GM23338 (cell line): ENCODE data around the gene MND1. TPM values are rescaled to one million over a fixed set of nuclear protein-coding genes. Genes with fewer than 3 reads are reported as not detected.

Source experiments
- ATAC-seq: fragments of 200-7000 bp; cut with Tn5 transposase; 3 replicates; pipeline ENCODE4 v1.9.1; 2020
- DNase-seq: peaks from one replicate; pipeline ENCODE4 v3.0.0-alpha.2; 2015; ENCODE audit warnings: low spot score
- H2AFZ ChIP-seq: fragments of 200-600 bp; sonication (generic); 2 replicates; pipeline ENCODE4 v1.8.0; 2016; ENCODE audit warnings: antibody characterized with exemption, mild to moderate bottlenecking, moderate library complexity
- H3F3A ChIP-seq: fragments of 200-600 bp; sonication (generic); replicated peaks from 2 replicates; pipeline ENCODE4 v1.8.0; 2017; ENCODE audit warnings: antibody characterized with exemption, mixed run types, low read depth
- H3K27ac ChIP-seq: fragments of 200-600 bp; sonication (generic); 2 replicates; pipeline ENCODE4 v1.6.1; 2016; ENCODE audit warnings: low read depth
- H3K27me3 ChIP-seq: fragments of 200-600 bp; sonication (generic); 2 replicates; pipeline ENCODE4 v1.8.0; 2016; ENCODE audit warnings: mild to moderate bottlenecking, mixed run types, moderate library complexity; ENCODE audit not compliant: insufficient read depth
- H3K36me3 ChIP-seq: fragments of 200-600 bp; sonication (generic); 2 replicates; pipeline ENCODE4 v1.8.0; 2016; ENCODE audit warnings: mild to moderate bottlenecking; ENCODE audit not compliant: insufficient read depth
- H3K4me1 ChIP-seq: fragments of 200-600 bp; sonication (generic); 2 replicates; pipeline ENCODE4 v1.8.0; 2016; ENCODE audit warnings: mild to moderate bottlenecking, moderate library complexity; ENCODE audit not compliant: insufficient read depth
- H3K4me2 ChIP-seq: fragments of 200-600 bp; sonication (generic); 2 replicates; pipeline ENCODE4 v1.7.1; 2017; ENCODE audit warnings: mixed run types
- H3K4me3 ChIP-seq: fragments of 200-600 bp; sonication (generic); 2 replicates; pipeline ENCODE4 v1.6.1; 2016; ENCODE audit warnings: mixed run types
- H3K79me2 ChIP-seq: fragments of 200-600 bp; sonication (generic); replicated peaks from 2 replicates; pipeline ENCODE4 v1.8.0; 2017; ENCODE audit warnings: mild to moderate bottlenecking; ENCODE audit not compliant: insufficient read depth
- H3K9me2 ChIP-seq: fragments of 200-600 bp; sonication (generic); 2 replicates; pipeline ENCODE4 v1.8.0; 2017; ENCODE audit not compliant: insufficient read depth
- H4K20me1 ChIP-seq: fragments of 200-600 bp; sonication (generic); replicated peaks from 2 replicates; pipeline ENCODE4 v1.8.0; 2017; ENCODE audit warnings: mild to moderate bottlenecking; ENCODE audit not compliant: insufficient read depth
- H3K27ac Mint-ChIP-seq: 2 replicates; pipeline ENCODE4 v1.8.0; 2020; ENCODE audit warnings: inconsistent platforms, mild to moderate bottlenecking, moderate library complexity, mixed read lengths
- H3K27me3 Mint-ChIP-seq: 3 replicates; pipeline ENCODE4 v1.8.0; 2022; ENCODE audit warnings: low read depth, mild to moderate bottlenecking, moderate library complexity, mixed read lengths, inconsistent platforms; ENCODE audit not compliant: insufficient read depth, poor library complexity
- H3K36me3 Mint-ChIP-seq: 3 replicates; pipeline ENCODE4 v1.8.0; 2021; ENCODE audit warnings: low read depth, mild to moderate bottlenecking, inconsistent platforms, moderate library complexity, mixed read lengths
- H3K4me1 Mint-ChIP-seq: 3 replicates; pipeline ENCODE4 v1.8.0; 2020; ENCODE audit warnings: mild to moderate bottlenecking, inconsistent platforms, mixed read lengths
- H3K4me3 Mint-ChIP-seq: 3 replicates; pipeline ENCODE4 v1.8.0; 2021; ENCODE audit warnings: moderate library complexity, mild to moderate bottlenecking, inconsistent platforms, mixed read lengths
- H3K9me3 Mint-ChIP-seq: 3 replicates; pipeline ENCODE4 v1.8.0; 2020; ENCODE audit warnings: moderate library complexity, mild to moderate bottlenecking, inconsistent platforms, mixed read lengths
- CTCF ChIP-seq, 2 experiments: fragments of 200-600 bp in 1 of 2; sonication (generic) in 1 of 2; conservative IDR thresholded peaks; 2 replicates each; pipeline versions ENCODE4 v1.5.1 to v1.6.1; 2016 to 2017; ENCODE audit warnings: antibody characterized with exemption in 2 of 2, low read depth in 2 of 2, mild to moderate bottlenecking in 2 of 2, moderate library complexity in 1 of 2
- EZH2 ChIP-seq: fragments of 200-600 bp; sonication (generic); IDR thresholded peaks from one replicate; pipeline ENCODE4 v1.8.0; 2017; ENCODE audit warnings: antibody characterized with exemption, mild to moderate bottlenecking, low read depth; ENCODE audit not compliant: unreplicated experiment
- JUNB ChIP-seq: IDR thresholded peaks from one replicate; pipeline ENCODE4 v1.6.1; 2016; ENCODE audit warnings: antibody characterized with exemption; ENCODE audit not compliant: unreplicated experiment
- NANOG ChIP-seq: IDR thresholded peaks from 2 replicates; pipeline ENCODE4 v1.6.1; 2016; ENCODE audit warnings: antibody characterized with exemption, borderline replicate concordance
- REST ChIP-seq: IDR thresholded peaks from one replicate; pipeline ENCODE4 v1.6.1; 2018; ENCODE audit warnings: antibody characterized with exemption; ENCODE audit not compliant: unreplicated experiment
- STAT1 ChIP-seq: IDR thresholded peaks from one replicate; pipeline ENCODE4 v1.6.1; 2016; ENCODE audit warnings: antibody characterized with exemption; ENCODE audit not compliant: unreplicated experiment
- ZNF114 ChIP-seq: fragments of 250-450 bp; sonication (Bioruptor Pico); IDR thresholded peaks from 2 replicates; pipeline ENCODE4 v1.5.0; 2020; ENCODE audit warnings: mild to moderate bottlenecking, moderate library complexity
- ZNF331 ChIP-seq: fragments of 250-450 bp; sonication (Bioruptor Pico); IDR thresholded peaks from 2 replicates; pipeline ENCODE4 v1.5.0; 2020; ENCODE audit warnings: low read depth, mild to moderate bottlenecking, moderate library complexity
- polyA plus RNA-seq: library from polyadenylated mRNA; unstranded; fragments of >200 nt; fragmentation: Nextera tagmentation; extraction: Ambion mirVana; gene quantifications from 2 replicates; pipeline ENCODE4 v1.2.1, GENCODE V29; 2016
- total RNA-seq: library from RNA; depleted of rRNA; stranded (reverse); fragments of >200 nt; shearing (Covaris generic); gene quantifications from 2 replicates; pipeline ENCODE4 v1.2.3, GENCODE V29; 2014
- TF ChIP-seq, protein P1 (sequence below): IDR thresholded peaks from 2 replicates; pipeline ENCODE4 v1.6.1; 2016; ENCODE audit warnings: antibody characterized with exemption

Gene MND1
- total and polyA plus RNA-seq, 2 experiments from 2014 or later: 22.5 to 63.5 TPM

DNA sequence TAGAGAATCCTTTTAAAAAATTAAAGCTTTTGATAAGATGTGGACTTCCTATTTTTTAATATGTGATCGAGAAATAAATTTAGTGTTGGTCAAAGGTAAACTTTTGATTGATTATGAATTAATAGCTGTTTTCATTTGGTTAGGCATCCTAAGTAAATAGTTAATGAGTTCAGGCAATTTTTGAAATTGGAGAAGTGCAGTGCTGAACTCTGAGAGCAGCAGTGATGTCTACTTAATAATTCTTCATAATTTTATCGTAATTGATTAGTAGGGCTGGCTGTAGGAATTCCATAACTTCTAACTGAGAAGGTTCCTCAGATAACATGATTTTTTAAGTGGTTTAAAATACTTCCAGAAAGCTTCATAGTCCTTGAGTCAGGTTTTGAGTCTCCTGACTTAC lies 1.5 kb downstream of the MND1 start:
- H2AFZ ChIP-seq: no peak overlapping the region
- Mint-ChIP-seq H3K36me3 (no peaks in the 10 kb centered on the region; the same call in 1 of the 3 replicates), H3K27me3 (peaks cover 12% of the 10 kb centered on the region), H3K4me1 (peaks cover 30% of the 10 kb centered on the region), H3K4me3 (peak overlapping the region; percentile 94), H3K9me3 (no peaks in the 10 kb centered on the region), H3K27ac (no peak overlapping the region)
- no peaks in the 10 kb centered on the region for H4K20me1 ChIP-seq
- H3K4me2 ChIP-seq: peak overlapping the region; percentile 91
- H3K4me3 ChIP-seq: peak overlapping the region; percentile 65
- 0 out of 2 replicates have a peak, but pooled peaks cover 8% of the 10 kb centered on the region for H3K27me3 ChIP-seq
- DNase-seq: no peak
- no peak for ATAC-seq
- H3K36me3 ChIP-seq: no peaks in the 10 kb centered on the region
- no peaks in the 10 kb centered on the region for H3K9me2 ChIP-seq
- peaks cover 38% of the 10 kb centered on the region for H3K79me2 ChIP-seq
- TF ChIP-seq ZNF114 (CRISPR knock-in tag): no peak
- TF ChIP-seq STAT1: no peak
- peaks cover 24% of the 10 kb centered on the region for H3K4me1 ChIP-seq
- no peaks in the 10 kb centered on the region for H3F3A ChIP-seq
- H3K27ac ChIP-seq: no peak overlapping the region

DNA sequence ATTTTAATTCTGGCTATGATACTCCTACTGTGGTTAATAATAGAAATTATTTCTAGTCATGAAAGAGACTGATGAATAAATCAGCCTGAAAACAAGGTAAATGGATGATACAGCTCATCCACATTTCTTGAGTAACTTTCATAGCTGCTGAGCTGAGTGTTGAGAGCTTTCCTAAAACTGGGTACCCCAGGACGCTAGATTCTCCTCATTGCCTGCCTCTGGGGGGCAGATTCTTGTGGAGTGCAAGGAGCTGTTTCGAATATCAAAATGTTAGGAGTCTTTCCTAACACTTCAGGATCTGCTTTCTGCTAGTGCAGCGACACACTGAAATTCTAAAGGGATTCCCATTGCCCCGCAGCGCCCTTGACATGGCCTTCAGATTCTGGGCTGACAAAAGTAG lies 2.1 kb downstream of the MND1 start:
- H3K9me3 Mint-ChIP-seq: no peaks in the 10 kb centered on the region
- peaks cover 30% of the 10 kb centered on the region for H3K4me1 Mint-ChIP-seq
- H4K20me1 ChIP-seq: no peaks in the 10 kb centered on the region
- peak overlapping the region; percentile 91 for H3K4me2 ChIP-seq
- TF ChIP-seq CTCF (conservative IDR thresholded peaks at IDR 0.05; ENCODE audit: low read depth in 2 of 2) (peak; percentile 27 to 50; a peak in 3 of 4 replicates), JUNB (no peak), NANOG (no peak), STAT1 (no peak)
- H3F3A ChIP-seq: no peaks in the 10 kb centered on the region
- H3K36me3 Mint-ChIP-seq: no peaks in the 10 kb centered on the region; the same call in 1 of the 3 replicates
- H3K4me3 Mint-ChIP-seq: peak overlapping the region; percentile 60
- H3K9me2 ChIP-seq: no peaks in the 10 kb centered on the region
- 0 out of 2 replicates have a peak overlapping the region, but pooled peaks have one; percentile 65 for H3K4me3 ChIP-seq
- 0 out of 2 replicates have a peak, but pooled peaks cover 8% of the 10 kb centered on the region for H3K27me3 ChIP-seq
- H3K79me2 ChIP-seq: peaks cover 38% of the 10 kb centered on the region
- peak overlapping the region; percentile 61; the same call in 1 of the 2 replicates for H3K27ac Mint-ChIP-seq
- H3K36me3 ChIP-seq: no peaks in the 10 kb centered on the region
- no peak overlapping the region for H2AFZ ChIP-seq
- DNase-seq (peak; percentile 60), ATAC-seq (no peak)
- peaks cover 12% of the 10 kb centered on the region for H3K27me3 Mint-ChIP-seq
- H3K4me1 ChIP-seq: peaks cover 24% of the 10 kb centered on the region
- H3K27ac ChIP-seq: no peak overlapping the region

GRCh38 chr4:153347117-153347516 lies 2.6 kb downstream of the MND1 start:
- Histone ChIP-seq H3K9me2 (no peaks in the 10 kb centered on the region), H3K79me2 (peaks cover 38% of the 10 kb centered on the region), H3K27ac (no peak overlapping the region), H3F3A (no peaks in the 10 kb centered on the region), H3K36me3 (no peaks in the 10 kb centered on the region), H3K4me1 (peaks cover 24% of the 10 kb centered on the region), H3K4me3 (no peak overlapping the region), H2AFZ (no peak overlapping the region), H3K4me2 (peak overlapping the region; percentile 91), H3K27me3 (0 out of 2 replicates have a peak, but pooled peaks cover 8% of the 10 kb centered on the region), H4K20me1 (no peaks in the 10 kb centered on the region)
- H3K4me3 Mint-ChIP-seq: no peak overlapping the region
- TF ChIP-seq ZNF114 (CRISPR knock-in tag): no peak
- TF ChIP-seq, protein P1, sequence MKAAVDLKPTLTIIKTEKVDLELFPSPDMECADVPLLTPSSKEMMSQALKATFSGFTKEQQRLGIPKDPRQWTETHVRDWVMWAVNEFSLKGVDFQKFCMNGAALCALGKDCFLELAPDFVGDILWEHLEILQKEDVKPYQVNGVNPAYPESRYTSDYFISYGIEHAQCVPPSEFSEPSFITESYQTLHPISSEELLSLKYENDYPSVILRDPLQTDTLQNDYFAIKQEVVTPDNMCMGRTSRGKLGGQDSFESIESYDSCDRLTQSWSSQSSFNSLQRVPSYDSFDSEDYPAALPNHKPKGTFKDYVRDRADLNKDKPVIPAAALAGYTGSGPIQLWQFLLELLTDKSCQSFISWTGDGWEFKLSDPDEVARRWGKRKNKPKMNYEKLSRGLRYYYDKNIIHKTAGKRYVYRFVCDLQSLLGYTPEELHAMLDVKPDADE: no peak
- no peak for TF ChIP-seq ZNF331 (CRISPR knock-in tag)
- TF ChIP-seq REST: no peak
- no peak for TF ChIP-seq EZH2
- DNase-seq (no peak), ATAC-seq (no peak)
- H3K36me3 Mint-ChIP-seq: no peaks in the 10 kb centered on the region; the same call in 1 of the 3 replicates
- peaks cover 30% of the 10 kb centered on the region for H3K4me1 Mint-ChIP-seq
- H3K9me3 Mint-ChIP-seq: no peaks in the 10 kb centered on the region
- peaks cover 12% of the 10 kb centered on the region for H3K27me3 Mint-ChIP-seq
- no peak overlapping the region for H3K27ac Mint-ChIP-seq
